HepG2 (cell line): ENCODE measurements around the gene SELENOT. TPM values are rescaled to one million over a fixed set of nuclear protein-coding genes. Genes with fewer than 3 reads are reported as not detected.

ENCODE experiments used
- ATAC-seq: fragments of 200-7000 bp; cut with Tn5 transposase; 3 replicates; pipeline ENCODE4 v1.9.1; 2020; ENCODE audit warnings: mild to moderate bottlenecking, moderate library complexity
- BruUV-seq: library from RNA; stranded (reverse); fragments of 400-500 nt; replicated peaks from 2 replicates; lab custom pipeline; 2021; lab: Mats Ljungman, UMichigan
- CTCF ChIA-PET: fragments of 300-600 bp; formaldehyde crosslinking; extraction: SDS; loops from one replicate; lab custom pipeline; 2021; ENCODE audit warnings: low total read pairs, inconsistent platforms, low intra/inter-chr PET ratio; lab: Yijun Ruan, JAX
- POLR2A ChIA-PET: fragments of 350-600 bp; sonication (Branson Sonifier 250); formaldehyde crosslinking; loops from one replicate; lab custom pipeline; 2020; ENCODE audit warnings: antibody characterized with exemption, inconsistent platforms; lab: Yijun Ruan, JAX
- DNase-seq: peaks from one replicate; pipeline ENCODE4 v3.0.0-alpha.2; 2015; ENCODE audit warnings: low spot score
- FAIRE-seq: peaks from 3 replicates; lab custom pipeline; 2011; peaks lifted over from hg19 to GRCh38; lab: Jason Lieb, UNC
- H2AFZ ChIP-seq: one replicate; pipeline ENCODE4 v1.6.1; 2011; ENCODE audit warnings: low read length, inconsistent platforms
- H3K27ac ChIP-seq: fragments of 300-600 bp; 3 replicates; pipeline ENCODE4 v1.8.0; 2011; ENCODE audit warnings: mixed run types, mild to moderate bottlenecking, mixed read lengths, low read length, inconsistent platforms; ENCODE audit not compliant: insufficient read depth; ENCODE audit errors: extremely low read length
- H3K27me3 ChIP-seq, 2 experiments: fragments of 200-600 bp in 1 of 2; 2 replicates in 1 of 2; 3 replicates in 1 of 2; pipeline versions ENCODE4 v1.6.0 to v1.8.0; 2011; ENCODE audit warnings: low read length in 2 of 2, mild to moderate bottlenecking in 2 of 2, moderate library complexity in 2 of 2, inconsistent platforms in 1 of 2; ENCODE audit not compliant: insufficient read depth in 2 of 2, control insufficient read depth in 1 of 2
- H3K36me3 ChIP-seq, 2 experiments: fragments of 200-600 bp in 1 of 2; replicated peaks in 1 of 2; 2 replicates in 1 of 2; 3 replicates in 1 of 2; pipeline versions ENCODE4 v1.5.1 to v1.8.0; 2011; ENCODE audit warnings: low read length in 2 of 2, inconsistent platforms in 1 of 2; ENCODE audit not compliant: insufficient read depth in 2 of 2, control insufficient read depth in 1 of 2
- H3K4me1 ChIP-seq: 2 replicates; pipeline ENCODE4 v1.5.1; 2012; ENCODE audit warnings: low read length, inconsistent platforms; ENCODE audit not compliant: insufficient read depth
- H3K4me2 ChIP-seq: 2 replicates; pipeline ENCODE4 v1.6.0; 2011; ENCODE audit warnings: low read depth, low read length, inconsistent platforms
- H3K4me3 ChIP-seq, 3 experiments: fragments of 200-600 bp in 1 of 3; sonication (generic), shearing (Covaris generic) in 1 of 3; replicated peaks in 1 of 3; 2 replicates each; pipeline ENCODE4 v1.5.1; 2011 to 2016; ENCODE audit warnings: low read length in 3 of 3, inconsistent platforms in 2 of 3, low read depth in 2 of 3, mild to moderate bottlenecking in 2 of 3, control low read depth in 1 of 3, mixed read lengths in 1 of 3; ENCODE audit not compliant: insufficient read depth in 1 of 3
- H3K79me2 ChIP-seq: one replicate; pipeline ENCODE4 v1.6.1; 2011; ENCODE audit warnings: low read length, inconsistent platforms; ENCODE audit not compliant: insufficient read depth
- H3K9ac ChIP-seq: 2 replicates; pipeline ENCODE4 v1.6.0; 2011; ENCODE audit warnings: mild to moderate bottlenecking, low read depth, low read length, inconsistent platforms; ENCODE audit not compliant: insufficient read depth
- H3K9me3 ChIP-seq: 2 replicates; pipeline ENCODE4 v1.5.1; 2012; ENCODE audit warnings: mild to moderate bottlenecking, low read length
- H4K20me1 ChIP-seq: 2 replicates; pipeline ENCODE4 v1.6.0; 2011; ENCODE audit warnings: inconsistent platforms, mild to moderate bottlenecking, low read length, moderate library complexity; ENCODE audit not compliant: insufficient read depth
- AGO2 ChIP-seq: fragments of 200-400 bp; formaldehyde crosslinking; optimal IDR thresholded peaks from 2 replicates; pipeline ENCODE3; 2017; ENCODE audit warnings: mild to moderate bottlenecking, low read depth, low read length, moderate library complexity
- AHR ChIP-seq: IDR thresholded peaks from 2 replicates; pipeline ENCODE4 v1.6.1; 2018; ENCODE audit warnings: missing genetic modification reagents, missing compliant biosample characterization
- ATM ChIP-seq: fragments of 450-650 bp; IDR thresholded peaks from 2 replicates; pipeline ENCODE4 v1.7.1; 2017; ENCODE audit warnings: mild to moderate bottlenecking, borderline replicate concordance
- MTA1 ChIP-seq: sonication (generic); formaldehyde crosslinking; IDR thresholded peaks from 2 replicates; pipeline ENCODE4 v1.4.0; 2020; ENCODE audit warnings: missing genetic modification reagents, mild to moderate bottlenecking, borderline replicate concordance
- NFE2 ChIP-seq: sonication (generic); formaldehyde crosslinking; IDR thresholded peaks from 2 replicates; pipeline ENCODE4 v1.4.0; 2020; ENCODE audit warnings: missing genetic modification reagents
- NFIB ChIP-seq: sonication (generic); formaldehyde crosslinking; IDR thresholded peaks from 2 replicates; pipeline ENCODE4 v1.9.0; 2021; ENCODE audit warnings: missing genetic modification reagents, mild to moderate bottlenecking, borderline replicate concordance
- RARG ChIP-seq: sonication (generic); formaldehyde crosslinking; IDR thresholded peaks from 2 replicates; pipeline ENCODE4 v1.4.0; 2020; ENCODE audit warnings: low read depth, mild to moderate bottlenecking, missing genetic modification reagents
- THYN1 ChIP-seq: sonication (generic); formaldehyde crosslinking; IDR thresholded peaks from 2 replicates; pipeline ENCODE4 v1.8.1; 2023; ENCODE audit warnings: low read depth, mild to moderate bottlenecking, moderate library complexity, missing genetic modification reagents, borderline replicate concordance
- YEATS2 ChIP-seq: sonication (generic); formaldehyde crosslinking; IDR thresholded peaks from 2 replicates; pipeline ENCODE4 v1.4.0; 2020; ENCODE audit warnings: missing genetic modification reagents, borderline replicate concordance
- ZC3H4 ChIP-seq: sonication (generic); formaldehyde crosslinking; IDR thresholded peaks from 2 replicates; pipeline ENCODE4 v1.4.0; 2020; ENCODE audit warnings: missing genetic modification reagents, borderline replicate concordance
- ZFP36 ChIP-seq: fragments of 150-350 bp; IDR thresholded peaks from 2 replicates; pipeline ENCODE4 v1.6.1; 2018; ENCODE audit warnings: borderline replicate concordance, low read length, low read depth; ENCODE audit not compliant: partially characterized antibody
- ZFP36L2 ChIP-seq: sonication (generic); formaldehyde crosslinking; IDR thresholded peaks from 2 replicates; pipeline ENCODE4 v1.4.0; 2020; ENCODE audit warnings: missing genetic modification reagents
- ZFX ChIP-seq: sonication (generic); formaldehyde crosslinking; IDR thresholded peaks from 2 replicates; pipeline ENCODE4 v1.4.0; 2020; ENCODE audit warnings: mild to moderate bottlenecking, low read depth, missing genetic modification reagents, moderate library complexity
- ZNF274 ChIP-seq: sonication (generic); formaldehyde crosslinking; IDR thresholded peaks from 2 replicates; pipeline ENCODE4 v1.5.1; 2020; ENCODE audit warnings: mild to moderate bottlenecking, missing genetic modification reagents
- ZNF790 ChIP-seq: sonication (generic); formaldehyde crosslinking; IDR thresholded peaks from 2 replicates; pipeline ENCODE4 v1.8.0; 2022; ENCODE audit warnings: missing genetic modification reagents, mild to moderate bottlenecking, borderline replicate concordance
- ZSCAN25 ChIP-seq: sonication (generic); formaldehyde crosslinking; IDR thresholded peaks from 2 replicates; pipeline ENCODE4 v1.8.0; 2022; ENCODE audit warnings: mild to moderate bottlenecking, missing genetic modification reagents
- WGBS: methylation state at CpG from one replicate; pipeline ENCODE4 v1.1.6; 2017; ENCODE audit warnings: low lambda C conversion rate; 5-methylcytosine and 5-hydroxymethylcytosine counted together
- in situ Hi-C: cut with HindIII; loops from 2 replicates; pipeline ENCODE4 v1.10.0; 2017; ENCODE audit warnings: low pct_unique_long_range_greater_than_20kb; ENCODE audit not compliant: extremely low pct_ligation_motif_present
- intact Hi-C: fragments of 100-400 bp; cut with micrococcal nuclease; formaldehyde crosslinking; loops from one replicate; pipeline ENCODE4 v1.10.0; 2022; ENCODE audit not compliant: unreplicated experiment
- polyA plus RNA-seq, 8 experiments: library from polyadenylated mRNA; depleted of rRNA in 3 of 8; stranded (reverse) in 7 of 8; unstranded in 1 of 8; fragments of >200 nt; fragmentation: Illumina TruSeq in 4 of 8; extraction: Trizol in 4 of 8; gene quantifications; 2 replicates each; pipeline versions ENCODE4 v1.2.1 to v1.2.3, GENCODE V29; 2011 to 2016; ENCODE audit warnings: low read depth in 4 of 8, missing spikeins in 1 of 8, mixed read lengths in 1 of 8; ENCODE audit not compliant: insufficient read depth in 1 of 8
- total RNA-seq, 5 experiments: library from RNA; depleted of rRNA; stranded (reverse); fragments of >200 nt; fragmentation: Illumina TruSeq; extraction: Trizol; gene quantifications; 2 replicates each; pipeline ENCODE4 v1.2.3, GENCODE V29; 2016; ENCODE audit warnings: low read depth in 1 of 5
- TF ChIP-seq, protein P1 (sequence below): sonication (generic); formaldehyde crosslinking; IDR thresholded peaks from 2 replicates; pipeline ENCODE4 v1.5.1; 2020; ENCODE audit warnings: mild to moderate bottlenecking, missing genetic modification reagents, moderate library complexity
- TF ChIP-seq, protein P2 (sequence below): IDR thresholded peaks from 2 replicates; pipeline ENCODE4 v1.6.1; 2016; ENCODE audit warnings: mild to moderate bottlenecking, missing biosample characterization, missing genetic modification reagents

Gene SELENOT
- total and polyA plus RNA-seq, 2 of the 13 experiments (the other 11 are each of a cell fraction or from before 2014, with no cell fraction given), result 122 to 273 TPM

DNA sequence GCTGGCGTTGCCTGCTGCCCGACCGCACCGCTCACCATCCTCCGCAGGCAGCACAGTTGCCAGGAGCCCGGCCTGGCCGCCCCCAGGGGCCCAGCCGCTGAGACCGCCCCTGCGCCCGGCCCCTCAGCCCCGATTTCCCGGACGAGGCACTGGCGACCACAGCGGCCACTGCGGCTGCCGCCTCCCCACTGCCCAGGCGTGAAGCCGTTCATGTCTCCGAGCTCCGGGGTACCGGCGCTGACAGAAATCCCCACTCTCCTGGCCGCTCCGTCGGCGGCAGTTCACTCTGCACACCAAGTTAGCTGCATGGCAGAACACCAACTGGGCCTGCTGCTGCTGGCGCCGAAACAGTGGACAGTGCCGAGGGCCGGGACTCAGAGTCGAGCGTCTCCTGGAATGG lies 8.5 kb downstream of the SELENOT start:
- ATAC-seq (no peak), FAIRE-seq (no peak)
- POLR2A ChIA-PET, result no interaction called here

DNA sequence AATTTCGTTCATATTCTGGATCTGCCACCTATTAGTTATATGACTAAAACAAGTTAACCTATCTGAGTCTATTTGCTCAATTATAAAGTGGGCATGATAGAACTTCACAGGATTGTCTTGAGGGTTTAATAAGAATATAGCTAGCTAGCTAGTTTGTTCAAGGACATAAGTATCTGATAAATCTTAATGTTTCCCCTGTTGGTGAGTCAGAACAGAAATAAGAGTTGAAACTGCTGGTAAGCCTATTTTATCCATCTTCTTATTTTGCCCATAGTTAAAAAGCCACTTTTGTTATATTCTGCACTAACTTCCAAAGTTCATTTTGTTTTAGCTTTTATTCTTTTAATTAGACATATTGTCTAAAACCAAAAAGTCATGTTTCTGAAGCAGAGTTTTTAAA lies 9.4 kb downstream of the SELENOT start:
- ChIA-PET POLR2A (no interaction called here), CTCF (no interaction called here)
- ATAC-seq (no peak), DNase-seq (no peak), FAIRE-seq (no peak)
- peaks cover 0 to 15% of the 10 kb centered on the region in 2 experiments; a peak in 3 of 5 replicates for H3K36me3 ChIP-seq
- no peak overlapping the region for H3K9ac ChIP-seq
- no peak overlapping the region for H3K4me2 ChIP-seq
- WGBS, result 94% methylated on average over 1 of the region's 1 CpG
- H3K4me1 ChIP-seq, result peaks cover 12% of the 10 kb centered on the region
- peaks cover 71% of the 10 kb centered on the region for H3K79me2 ChIP-seq
- no TSS peak for BruUV-seq
- no peak overlapping the region for H2AFZ ChIP-seq
- no peak overlapping the region for H3K4me3 ChIP-seq
- intact Hi-C loops, result no loop called here
- peaks cover 7% of the 10 kb centered on the region for H4K20me1 ChIP-seq
- no peaks in the 10 kb centered on the region for H3K9me3 ChIP-seq
- no peaks in the 10 kb centered on the region for H3K27me3 ChIP-seq
- in situ Hi-C loops, result no loop called here
- no peak overlapping the region for H3K27ac ChIP-seq
- TF ChIP-seq ZSCAN25 (CRISPR knock-in tag) (no peak), ATM (no peak), YEATS2 (no peak), ZFP36 (no peak), ZC3H4 (CRISPR knock-in tag) (no peak), ZNF790 (CRISPR knock-in tag) (no peak), NFE2 (CRISPR knock-in tag) (no peak), NFIB (CRISPR knock-in tag) (no peak), THYN1 (CRISPR knock-in tag) (no peak), ZFX (CRISPR knock-in tag) (no peak), ZNF274 (CRISPR knock-in tag) (no peak), MTA1 (CRISPR knock-in tag) (no peak)
- TF ChIP-seq, protein P1, sequence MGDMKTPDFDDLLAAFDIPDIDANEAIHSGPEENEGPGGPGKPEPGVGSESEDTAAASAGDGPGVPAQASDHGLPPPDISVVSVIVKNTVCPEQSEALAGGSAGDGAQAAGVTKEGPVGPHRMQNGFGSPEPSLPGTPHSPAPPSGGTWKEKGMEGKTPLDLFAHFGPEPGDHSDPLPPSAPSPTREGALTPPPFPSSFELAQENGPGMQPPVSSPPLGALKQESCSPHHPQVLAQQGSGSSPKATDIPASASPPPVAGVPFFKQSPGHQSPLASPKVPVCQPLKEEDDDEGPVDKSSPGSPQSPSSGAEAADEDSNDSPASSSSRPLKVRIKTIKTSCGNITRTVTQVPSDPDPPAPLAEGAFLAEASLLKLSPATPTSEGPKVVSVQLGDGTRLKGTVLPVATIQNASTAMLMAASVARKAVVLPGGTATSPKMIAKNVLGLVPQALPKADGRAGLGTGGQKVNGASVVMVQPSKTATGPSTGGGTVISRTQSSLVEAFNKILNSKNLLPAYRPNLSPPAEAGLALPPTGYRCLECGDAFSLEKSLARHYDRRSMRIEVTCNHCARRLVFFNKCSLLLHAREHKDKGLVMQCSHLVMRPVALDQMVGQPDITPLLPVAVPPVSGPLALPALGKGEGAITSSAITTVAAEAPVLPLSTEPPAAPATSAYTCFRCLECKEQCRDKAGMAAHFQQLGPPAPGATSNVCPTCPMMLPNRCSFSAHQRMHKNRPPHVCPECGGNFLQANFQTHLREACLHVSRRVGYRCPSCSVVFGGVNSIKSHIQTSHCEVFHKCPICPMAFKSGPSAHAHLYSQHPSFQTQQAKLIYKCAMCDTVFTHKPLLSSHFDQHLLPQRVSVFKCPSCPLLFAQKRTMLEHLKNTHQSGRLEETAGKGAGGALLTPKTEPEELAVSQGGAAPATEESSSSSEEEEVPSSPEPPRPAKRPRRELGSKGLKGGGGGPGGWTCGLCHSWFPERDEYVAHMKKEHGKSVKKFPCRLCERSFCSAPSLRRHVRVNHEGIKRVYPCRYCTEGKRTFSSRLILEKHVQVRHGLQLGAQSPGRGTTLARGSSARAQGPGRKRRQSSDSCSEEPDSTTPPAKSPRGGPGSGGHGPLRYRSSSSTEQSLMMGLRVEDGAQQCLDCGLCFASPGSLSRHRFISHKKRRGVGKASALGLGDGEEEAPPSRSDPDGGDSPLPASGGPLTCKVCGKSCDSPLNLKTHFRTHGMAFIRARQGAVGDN (CRISPR knock-in tag), result no peak

More for the DNA sequence above, 8.5 kb downstream of the SELENOT start:
- DNase-seq, result no peak
- Histone ChIP-seq H3K9ac (no peak overlapping the region), H2AFZ (no peak overlapping the region), H3K4me2 (no peak overlapping the region), H3K79me2 (peaks cover 71% of the 10 kb centered on the region), H3K9me3 (no peaks in the 10 kb centered on the region), H3K4me3 (no peak overlapping the region), H3K36me3 (peaks cover 0 to 15% of the 10 kb centered on the region in 2 experiments; a peak in 3 of 5 replicates), H3K4me1 (peaks cover 20% of the 10 kb centered on the region), H4K20me1 (peaks cover 11% of the 10 kb centered on the region), H3K27ac (no peak overlapping the region), H3K27me3 (no peaks in the 10 kb centered on the region)
- 97% methylated on average over 16 of the region's 34 CpGs for WGBS
- in situ Hi-C loops, result no loop called here
- BruUV-seq, result no TSS peak
- TF ChIP-seq ZFP36L2 (CRISPR knock-in tag) (no peak), RARG (CRISPR knock-in tag) (no peak), AHR (CRISPR knock-in tag) (no peak), AGO2 (peak; percentile 51)
- TF ChIP-seq, protein P2, sequence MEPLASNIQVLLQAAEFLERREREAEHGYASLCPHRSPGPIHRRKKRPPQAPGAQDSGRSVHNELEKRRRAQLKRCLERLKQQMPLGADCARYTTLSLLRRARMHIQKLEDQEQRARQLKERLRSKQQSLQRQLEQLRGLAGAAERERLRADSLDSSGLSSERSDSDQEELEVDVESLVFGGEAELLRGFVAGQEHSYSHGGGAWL (CRISPR knock-in tag), result no peak
- intact Hi-C loops, result no loop called here
- CTCF ChIA-PET, result no interaction called here
